WTC11 (cell line): ENCODE data around the gene LRRC47. TPM values are rescaled to one million over a fixed set of nuclear protein-coding genes. Genes with fewer than 3 reads are reported as not detected.

Source experiments
- ATAC-seq: fragments of 200-7000 bp; cut with Tn5 transposase; 2 replicates; pipeline ENCODE4 v1.10.0; 2021; ENCODE audit warnings: mild to moderate bottlenecking, moderate library complexity
- CTCF ChIA-PET: fragments of 300-600 bp; sonication (Branson Sonifier 250); formaldehyde crosslinking; loops from one replicate; lab custom pipeline; 2021; ENCODE audit warnings: antibody characterized with exemption; lab: Charles Lee
- POLR2A ChIA-PET: fragments of 350-600 bp; sonication (Branson Sonifier 250); formaldehyde crosslinking; loops from one replicate; lab custom pipeline; 2021; ENCODE audit warnings: antibody characterized with exemption; lab: Charles Lee
- DNase-seq: peaks from one replicate; pipeline ENCODE4 v3.0.0; 2021; ENCODE audit warnings: low spot score
- H3K27ac Mint-ChIP-seq: 2 replicates; pipeline ENCODE4 v1.8.0; 2021; ENCODE audit warnings: mixed read lengths
- H3K27me3 Mint-ChIP-seq: 2 replicates; pipeline ENCODE4 v1.8.0; 2021; ENCODE audit warnings: low read depth, mild to moderate bottlenecking, moderate library complexity, mixed read lengths
- H3K36me3 Mint-ChIP-seq: 2 replicates; pipeline ENCODE4 v1.8.0; 2021; ENCODE audit warnings: mixed read lengths
- H3K4me1 Mint-ChIP-seq: 2 replicates; pipeline ENCODE4 v1.8.0; 2022; ENCODE audit warnings: mixed read lengths
- H3K4me3 Mint-ChIP-seq: 2 replicates; pipeline ENCODE4 v1.8.0; 2021; ENCODE audit warnings: mild to moderate bottlenecking, moderate library complexity, mixed read lengths
- H3K9me3 Mint-ChIP-seq: 2 replicates; pipeline ENCODE4 v1.8.0; 2021; ENCODE audit warnings: mixed read lengths
- AR ChIP-seq: fragments of 250-450 bp; sonication (Bioruptor Pico); IDR thresholded peaks from 2 replicates; pipeline ENCODE4 v1.9.0; 2021; ENCODE audit warnings: mild to moderate bottlenecking
- ATF2 ChIP-seq: sonication (generic); formaldehyde crosslinking; IDR thresholded peaks from 2 replicates; pipeline ENCODE4 v1.8.1; 2022; ENCODE audit warnings: low read depth, missing genetic modification reagents, borderline replicate concordance
- CREB1 ChIP-seq: sonication (generic); formaldehyde crosslinking; IDR thresholded peaks from 2 replicates; pipeline ENCODE4 v1.8.0; 2023; ENCODE audit warnings: mild to moderate bottlenecking, missing genetic modification reagents
- HMGXB4 ChIP-seq: sonication (generic); formaldehyde crosslinking; IDR thresholded peaks from 2 replicates; pipeline ENCODE4 v1.8.1; 2023; ENCODE audit warnings: mild to moderate bottlenecking, moderate library complexity, missing genetic modification reagents
- IRF1 ChIP-seq: sonication (generic); formaldehyde crosslinking; IDR thresholded peaks from 2 replicates; pipeline ENCODE4 v1.8.0; 2023; ENCODE audit warnings: missing genetic modification reagents
- IRF2 ChIP-seq: sonication (generic); formaldehyde crosslinking; IDR thresholded peaks from 2 replicates; pipeline ENCODE4 v1.8.0; 2022; ENCODE audit warnings: low read depth, missing genetic modification reagents, borderline replicate concordance
- PREB ChIP-seq: sonication (generic); formaldehyde crosslinking; IDR thresholded peaks from 2 replicates; pipeline ENCODE4 v1.8.1; 2022; ENCODE audit warnings: mild to moderate bottlenecking, missing genetic modification reagents, moderate library complexity, borderline replicate concordance
- RELA ChIP-seq: sonication (generic); formaldehyde crosslinking; IDR thresholded peaks from 2 replicates; pipeline ENCODE4 v1.8.1; 2022; ENCODE audit warnings: missing genetic modification reagents, mild to moderate bottlenecking, borderline replicate concordance
- USF1 ChIP-seq: sonication (generic); formaldehyde crosslinking; IDR thresholded peaks from 2 replicates; pipeline ENCODE4 v1.8.0; 2022; ENCODE audit warnings: mild to moderate bottlenecking, missing genetic modification reagents
- ZNF219 ChIP-seq: sonication (generic); formaldehyde crosslinking; IDR thresholded peaks from 2 replicates; pipeline ENCODE4 v1.8.0; 2023; ENCODE audit warnings: missing genetic modification reagents, mild to moderate bottlenecking, borderline replicate concordance
- ZNF512 ChIP-seq: sonication (generic); formaldehyde crosslinking; IDR thresholded peaks from 2 replicates; pipeline ENCODE4 v1.8.1; 2022; ENCODE audit warnings: missing genetic modification reagents, borderline replicate concordance
- total RNA-seq: library from RNA; stranded (reverse); gene quantifications from 3 replicates; pipeline ENCODE4 v1.2.3, GENCODE V29; 2021

The LRRC47 gene
- total RNA-seq, 1 experiment from 2014 or later: 92.4 TPM

- Mint-ChIP-seq H3K4me1 (no peaks in the 10 kb centered on the region), H3K27ac (no peak overlapping the region), H3K9me3 (no peaks in the 10 kb centered on the region), H3K4me3 (no peak overlapping the region), H3K27me3 (no peaks in the 10 kb centered on the region), H3K36me3 (peaks cover 16% of the 10 kb centered on the region)
- POLR2A ChIA-PET: interaction anchor here (0.6 kb wide), 1 partner anchor 1609 kb away, joined by 6 read pairs; no protein-coding TSS in a partner anchor
- DNase-seq: no peak
- ATAC-seq: no peak
- no peak for TF ChIP-seq HMGXB4
- no peak for TF ChIP-seq ZNF512
- no peak for TF ChIP-seq ZNF219
- CTCF ChIA-PET: interaction anchor here (0.8 kb wide), 1 partner anchor 45 kb away, joined by 3 read pairs; no protein-coding TSS in a partner anchor
These were observed 24.7 kb upstream of the LRRC47 start for GRCh38 chr1:3821004-3821403.

GRCh38 chr1:3820316-3820715 lies 24.0 kb upstream of the LRRC47 start:
- Mint-ChIP-seq H3K36me3 (peaks cover 11% of the 10 kb centered on the region), H3K4me3 (no peak overlapping the region)
- no peak for ATAC-seq
- TF ChIP-seq IRF1 (CRISPR knock-in tag) (no peak), AR (CRISPR knock-in tag) (no peak)
- TF ChIP-seq, all 79 proteins: peak for 0
- ChIA-PET CTCF (interaction anchor here (0.8 to 1.4 kb wide), 2 partner anchors 7 to 44 kb away, joined by 3 read pairs; no protein-coding TSS in a partner anchor), POLR2A (no interaction called here)
- Mint-ChIP-seq H3K27me3 (no peaks in the 10 kb centered on the region), H3K9me3 (no peaks in the 10 kb centered on the region), H3K27ac (no peak overlapping the region), H3K4me1 (no peaks in the 10 kb centered on the region)
- no peak for DNase-seq

GRCh38 chr1:3819771-3820200 lies 23.5 kb upstream of the LRRC47 start:
- Mint-ChIP-seq H3K27me3 (no peaks in the 10 kb centered on the region), H3K4me1 (no peaks in the 10 kb centered on the region), H3K27ac (peak overlapping the region; percentile 17; the same call in 1 of the 2 replicates), H3K9me3 (no peaks in the 10 kb centered on the region), H3K36me3 (peaks cover 11% of the 10 kb centered on the region), H3K4me3 (no peak overlapping the region)
- ChIA-PET CTCF (interaction anchor here (1.4 kb wide), 1 partner anchor 8 kb away, joined by 3 read pairs; no protein-coding TSS in a partner anchor), POLR2A (no interaction called here)
- no peak for ATAC-seq
- DNase-seq: no peak
- no peak for TF ChIP-seq CREB1 (CRISPR knock-in tag)

GRCh38 chr1:3817821-3818597 lies 21.7 kb upstream of the LRRC47 start:
- Mint-ChIP-seq H3K4me1 (no peaks in the 10 kb centered on the region), H3K27me3 (no peaks in the 10 kb centered on the region), H3K27ac (peak overlapping the region; percentile 68; the same call in 1 of the 2 replicates), H3K4me3 (no peak overlapping the region), H3K9me3 (no peaks in the 10 kb centered on the region), H3K36me3 (peaks cover 7% of the 10 kb centered on the region)
- DNase-seq (no peak), ATAC-seq (no peak; the same call in 1 of the 2 replicates)
- ChIA-PET CTCF (interaction anchor here (1.2 to 1.4 kb wide), 2 partner anchors 10 to 33 kb away, joined by 3 to 4 read pairs; no protein-coding TSS in a partner anchor), POLR2A (no interaction called here)
- no peak for TF ChIP-seq ATF2 (CRISPR knock-in tag)
- TF ChIP-seq USF1 (CRISPR knock-in tag): no peak
- no peak for TF ChIP-seq PREB (CRISPR knock-in tag)
- TF ChIP-seq RELA (CRISPR knock-in tag): no peak
- no peak for TF ChIP-seq IRF2 (CRISPR knock-in tag)
